ENCODE results near the gene EFEMP1. TPM values are rescaled to one million over a fixed set of nuclear protein-coding genes. Genes with fewer than 3 reads are reported as not detected.

Gene EFEMP1
- total and polyA plus RNA-seq, 9 of the 15 experiments (the other 6 are each of a cell fraction or from before 2014, with no cell fraction given), result 0.05 to 6.2 (median 0.22) TPM

GRCh38 chr2:55902429-55902828 lies 21.2 kb downstream of the EFEMP1 start:
- no peaks in the 10 kb centered on the region for H3K9me3 ChIP-seq (replicated peaks; ENCODE audit: control insufficient read depth, insufficient read depth, low read depth, low read length)
- DNase-seq (ENCODE audit: extremely low read depth in 1 of 4, low spot score in 3 of 4) (no peak), FAIRE-seq (no peak), ATAC-seq (no peak)
- in situ Hi-C loops (cut with MboI) (no loop called here), intact Hi-C loops (cut with micrococcal nuclease) (no loop called here)
- H3K27me3 ChIP-seq (ENCODE audit: control insufficient read depth in 2 of 2, insufficient read depth in 2 of 2, low read length in 2 of 2), result no peaks in the 10 kb centered on the region
- BruUV-seq (replicated peaks), result no TSS peak
- POLR2A ChIA-PET, result no interaction called here
- H3K4me2 ChIP-seq (ENCODE audit: insufficient read depth, low read length), result no peak overlapping the region
- H3K9ac ChIP-seq (ENCODE audit: insufficient read depth in 1 of 2, low read depth in 2 of 2, low read length in 2 of 2), result no peak overlapping the region
- H2AFZ ChIP-seq (ENCODE audit: low read depth, low read length), result 0 out of 2 replicates have a peak overlapping the region, but pooled peaks have one; percentile 32
- H3K4me1 ChIP-seq (replicated peaks in 1 of 2; ENCODE audit: control insufficient read depth in 2 of 2, insufficient read depth in 2 of 2, low read length in 2 of 2), result peaks cover 0 to 5% of the 10 kb centered on the region in 2 experiments; a peak in 2 of 5 replicates
- WGBS (ENCODE audit: insufficient coverage, low coverage, missing lambda C conversion rate), result 17% methylated on average over 3 of the region's 3 CpGs
- CTCF ChIA-PET (ENCODE audit: low intra/inter-chr PET ratio), result no interaction called here
- no peaks in the 10 kb centered on the region for H3K9me1 ChIP-seq (ENCODE audit: control insufficient read depth, insufficient read depth, low read length)
- H4K20me1 ChIP-seq (replicated peaks; ENCODE audit: control insufficient read depth, insufficient read depth, low read length), result no peaks in the 10 kb centered on the region
- H3K79me2 ChIP-seq (ENCODE audit: control insufficient read depth, insufficient read depth, low read length), result no peaks in the 10 kb centered on the region
- H3K27ac ChIP-seq (ENCODE audit: extremely low read depth, low read depth, low read length), result no peak overlapping the region
- H3K36me3 ChIP-seq (ENCODE audit: control insufficient read depth, insufficient read depth, low read length), result no peaks in the 10 kb centered on the region
- H3K4me3 ChIP-seq, result no peak overlapping the region
- no peak for TF ChIP-seq GABPB1 (CRISPR knock-in tag; IDR thresholded peaks at IDR 0.05)
- TF ChIP-seq KLF16 (IDR thresholded peaks at IDR 0.05), result no peak
- TF ChIP-seq PHF8 (IDR thresholded peaks at IDR 0.05; ENCODE audit: borderline replicate concordance, low read length), result no peak
- TF ChIP-seq SIN3A (IDR thresholded peaks at IDR 0.05; ENCODE audit: borderline replicate concordance in 2 of 2, control insufficient read depth in 1 of 2, low read depth in 2 of 2, low read length in 2 of 2), result no peak
- TF ChIP-seq ZNF592 (IDR thresholded peaks at IDR 0.05), result no peak
- no peak for TF ChIP-seq REST (IDR thresholded peaks at IDR 0.05; ENCODE audit: borderline replicate concordance)
- no peak for TF ChIP-seq REST (CRISPR knock-in tag; IDR thresholded peaks at IDR 0.05; ENCODE audit: low read depth)
- no peak for TF ChIP-seq NR0B1 (IDR thresholded peaks at IDR 0.05; ENCODE audit: partially characterized antibody)

Data from K562 (cell line).